NT2/D1 (cell line): Measurements from ENCODE around the gene DACH1.

Source experiments
- SUZ12 ChIP-seq: IDR thresholded peaks from 2 replicates; pipeline ENCODE4 v1.6.1; 2011; ENCODE audit not compliant: insufficient read length, insufficient read depth; ENCODE audit errors: extremely low read depth
- YY1 ChIP-seq: IDR thresholded peaks from 2 replicates; pipeline ENCODE4 v1.6.1; 2011; ENCODE audit not compliant: insufficient read length, insufficient read depth
- ZNF274 ChIP-seq: IDR thresholded peaks from 2 replicates; pipeline ENCODE4 v1.6.1; 2011; ENCODE audit warnings: mild to moderate bottlenecking, low read depth, low read length

DNA sequence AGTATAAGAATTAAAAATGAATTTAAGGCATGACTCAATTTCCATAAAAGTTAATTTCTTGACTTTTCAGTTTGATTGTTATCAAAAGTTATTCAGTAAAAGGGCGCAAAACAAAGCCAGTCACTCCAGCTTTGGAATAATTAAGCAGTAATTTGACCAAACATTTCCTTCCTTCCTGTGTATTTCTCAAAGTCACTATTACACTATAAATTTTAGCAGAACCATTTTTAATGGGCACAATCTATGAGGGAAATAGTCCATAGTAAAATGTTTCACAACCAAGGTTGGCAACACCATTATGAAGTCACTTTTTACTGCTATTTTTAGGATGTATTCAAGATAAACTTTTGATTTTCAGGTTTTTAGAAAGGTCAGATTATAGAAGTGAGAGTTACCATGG, 91.0 kb downstream of the DACH1 start:
- TF ChIP-seq SUZ12 (no peak), ZNF274 (no peak), YY1 (no peak)
